GM13976 (cell line): ENCODE results near the gene TSPAN33.

Experiments
- DNase-seq: peaks from one replicate; pipeline ENCODE4 v3.0.0; 2012; ENCODE audit warnings: low spot score
- CTCF ChIP-seq: IDR thresholded peaks from 2 replicates; pipeline ENCODE4 v1.5.1; 2012; ENCODE audit warnings: borderline replicate concordance, mild to moderate bottlenecking; ENCODE audit not compliant: insufficient read depth; ENCODE audit errors: extremely low read depth, missing control alignments, control extremely low read depth
- in situ Hi-C: fragments of 300-500 bp; cut with MboI; formaldehyde crosslinking; loops from one replicate; pipeline ENCODE4 v1.12.0; 2022; ENCODE audit warnings: low sequenced_read_pairs, mixed read lengths, inconsistent platforms; ENCODE audit not compliant: unreplicated experiment

TSPAN33 gene

GRCh38 chr7:129134356-129134987 is 10.0 kb upstream of the TSPAN33 start:
- no peak for TF ChIP-seq CTCF
- DNase-seq = no peak
- in situ Hi-C loops = no loop called here

- DNase-seq = peak; percentile 48
- TF ChIP-seq CTCF = no peak
- in situ Hi-C loops = no loop called here
Observed at GRCh38 chr7:129136887-129137642, 7.4 kb upstream of the TSPAN33 start.

GRCh38 chr7:129143724-129144094 is 798 bp upstream of the TSPAN33 start:
- no peak for DNase-seq
- TF ChIP-seq CTCF = no peak
- in situ Hi-C loops = no loop called here

- TF ChIP-seq CTCF = peak; percentile 63
- in situ Hi-C loops = no loop called here
- peak; percentile 52 for DNase-seq
Observed at GRCh38 chr7:129144834-129145668, 544 bp downstream of the TSPAN33 start.

- in situ Hi-C loops = no loop called here
- DNase-seq = peak; percentile 73
- no peak for TF ChIP-seq CTCF
Observed at GRCh38 chr7:129146237-129146979, 1.9 kb downstream of the TSPAN33 start.

- DNase-seq = no peak
- TF ChIP-seq CTCF = no peak
- in situ Hi-C loops = no loop called here
Observed at GRCh38 chr7:129147731-129148130, 3.2 kb downstream of the TSPAN33 start.
